Putamen (tissue), 1 donor: Measurements from ENCODE around the gene GPR78.
"Not testable (repeated sequence)": the region's sequence is repeated elsewhere in the genome, so short reads cannot be mapped to it uniquely, and the experiment has no call there.

ENCODE experiments used
- DNase-seq: peaks from one replicate; pipeline ENCODE4 v3.0.0-alpha.2; 2016; ENCODE audit warnings: low spot score

GPR78 gene

DNA sequence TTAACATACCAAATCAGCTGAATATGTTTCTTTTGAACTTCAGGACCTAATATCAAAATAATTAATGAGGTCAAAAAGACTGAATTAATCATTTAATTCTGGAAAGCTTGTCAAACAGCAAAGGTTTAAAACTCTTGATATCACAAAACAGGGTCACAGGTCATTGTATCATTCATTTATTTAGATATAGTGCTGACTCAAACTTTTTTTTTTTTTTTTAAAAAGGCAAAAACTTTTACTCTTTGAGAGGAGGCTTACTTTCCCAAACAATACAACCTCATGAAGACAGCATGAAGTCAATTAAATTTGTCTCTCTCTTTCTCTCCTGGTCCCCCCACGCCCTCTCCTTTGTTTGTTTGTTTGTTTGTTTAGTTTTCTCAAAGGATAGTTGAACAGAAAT is 15.6 kb upstream of the GPR78 start:
- no peak for DNase-seq

- DNase-seq: no peak
Measured at GRCh38 chr4:8568068-8568668, 12.0 kb upstream of the GPR78 start.

GRCh38 chr4:8570201-8570600 is 10.0 kb upstream of the GPR78 start:
- DNase-seq: no peak

DNA sequence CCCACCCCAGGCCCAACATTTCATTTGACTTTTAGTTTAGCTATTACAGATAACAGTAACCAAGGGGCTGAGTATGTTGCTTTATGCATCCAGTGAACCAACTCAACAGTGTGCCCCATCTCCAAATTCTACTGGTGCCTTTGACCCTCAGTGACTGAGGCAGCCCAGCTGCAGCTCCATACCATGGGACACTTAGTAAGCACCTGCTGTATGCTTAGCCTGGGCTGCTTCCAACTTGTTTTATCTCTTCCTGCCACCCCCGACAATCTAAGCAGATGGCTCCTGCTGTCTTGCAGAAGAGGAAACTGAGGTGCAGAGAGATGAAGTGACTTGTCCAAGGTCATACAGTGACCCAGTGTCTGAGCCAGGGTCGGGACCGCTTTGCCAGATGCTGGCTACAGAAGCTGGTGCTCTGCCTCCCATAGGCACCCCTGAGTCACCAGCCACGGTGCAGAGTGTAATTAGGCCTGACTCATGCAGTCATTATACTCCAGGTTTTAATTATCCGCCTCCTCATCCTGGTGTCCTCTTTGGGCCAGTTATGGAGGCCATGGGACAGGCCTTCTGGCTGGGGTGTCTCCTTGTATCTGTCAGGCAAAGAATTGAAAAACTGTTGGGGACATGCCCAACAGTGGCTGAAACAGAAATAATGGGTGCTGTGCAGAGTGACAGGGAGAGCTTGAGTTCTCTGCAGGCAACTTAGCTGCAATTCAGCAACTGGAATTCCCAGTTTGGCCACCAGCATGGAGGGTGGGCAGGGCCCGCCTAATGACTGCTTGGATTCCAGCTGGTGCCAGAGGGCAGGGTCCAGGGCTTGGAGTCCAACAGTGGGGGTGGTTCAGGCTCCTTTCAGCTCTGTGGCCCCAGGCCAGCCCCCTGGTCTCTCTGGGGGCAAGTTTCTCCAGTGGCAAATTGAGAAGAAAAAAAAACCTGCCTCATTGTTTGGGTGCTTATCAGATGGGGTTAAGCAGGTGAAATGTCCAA is 8.2 kb upstream of the GPR78 start:
- DNase-seq: no peak

- no peak for DNase-seq
Measured at GRCh38 chr4:8573266-8573665, 6.9 kb upstream of the GPR78 start.

- DNase-seq: no peak
Measured at GRCh38 chr4:8574796-8575370, 5.3 kb upstream of the GPR78 start.

DNA sequence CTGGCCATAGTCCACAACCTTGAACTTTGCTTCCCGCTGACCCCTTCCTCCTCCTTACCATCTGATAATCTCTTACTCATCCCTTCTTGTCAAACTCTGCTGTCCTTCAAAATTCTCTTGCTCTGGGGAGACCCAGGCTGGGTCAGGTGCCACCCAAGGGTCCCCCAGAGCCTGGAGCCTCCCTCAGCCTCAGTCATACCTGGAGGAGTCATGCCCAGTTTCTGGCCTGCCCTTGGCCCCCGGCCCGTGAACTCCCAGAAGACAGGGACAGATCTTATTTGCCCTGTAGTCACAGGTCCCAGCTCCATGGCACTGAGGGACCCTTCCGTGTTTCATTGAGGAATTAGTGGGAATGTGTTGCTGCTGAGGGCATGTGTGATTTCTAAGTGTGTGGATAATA is 4.7 kb upstream of the GPR78 start:
- no peak for DNase-seq

DNA sequence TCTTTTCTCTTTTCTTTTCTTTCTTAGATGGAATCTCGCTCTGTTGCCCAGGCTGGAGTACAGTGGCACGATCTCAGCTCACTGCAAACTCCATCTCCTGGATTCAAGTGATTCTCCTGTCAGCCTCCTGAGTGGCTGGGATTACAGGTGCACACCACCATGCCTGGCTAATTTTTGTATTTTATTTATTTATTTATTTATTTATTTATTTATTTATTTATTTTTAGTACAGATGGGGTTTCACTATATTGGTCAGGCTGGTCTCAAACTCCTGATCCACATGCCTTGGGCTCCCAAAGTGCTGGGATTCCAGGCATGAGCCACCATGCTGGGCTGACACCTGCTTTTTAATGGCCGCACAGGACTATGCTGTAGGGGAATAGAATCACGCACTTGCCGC is 3.6 kb upstream of the GPR78 start:
- not testable (repeated sequence) for DNase-seq

GRCh38 chr4:8577046-8577445 is 3.1 kb upstream of the GPR78 start:
- no peak for DNase-seq

DNA sequence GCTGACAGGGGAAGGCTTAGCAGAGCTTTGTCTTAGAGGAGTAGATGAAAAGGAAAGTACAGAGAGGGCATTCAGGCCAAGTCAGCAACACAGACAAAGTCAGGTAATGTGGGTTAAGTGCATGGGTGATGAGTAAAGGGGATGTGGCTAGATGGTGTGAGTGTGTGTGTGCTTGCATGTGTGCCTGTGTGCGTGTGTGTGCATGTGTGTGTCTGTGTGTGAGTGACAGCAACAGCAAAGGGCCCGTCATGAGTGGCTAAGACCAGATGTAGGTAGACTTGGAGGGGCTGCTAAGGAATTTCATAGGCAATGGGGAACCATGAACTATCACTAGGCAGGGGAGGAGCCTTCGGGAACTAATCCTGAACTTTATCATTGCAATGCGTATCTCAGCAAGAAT is 2.2 kb upstream of the GPR78 start:
- DNase-seq: no peak

- DNase-seq: no peak
Measured at GRCh38 chr4:8578717-8579116, 1.5 kb upstream of the GPR78 start.

DNA sequence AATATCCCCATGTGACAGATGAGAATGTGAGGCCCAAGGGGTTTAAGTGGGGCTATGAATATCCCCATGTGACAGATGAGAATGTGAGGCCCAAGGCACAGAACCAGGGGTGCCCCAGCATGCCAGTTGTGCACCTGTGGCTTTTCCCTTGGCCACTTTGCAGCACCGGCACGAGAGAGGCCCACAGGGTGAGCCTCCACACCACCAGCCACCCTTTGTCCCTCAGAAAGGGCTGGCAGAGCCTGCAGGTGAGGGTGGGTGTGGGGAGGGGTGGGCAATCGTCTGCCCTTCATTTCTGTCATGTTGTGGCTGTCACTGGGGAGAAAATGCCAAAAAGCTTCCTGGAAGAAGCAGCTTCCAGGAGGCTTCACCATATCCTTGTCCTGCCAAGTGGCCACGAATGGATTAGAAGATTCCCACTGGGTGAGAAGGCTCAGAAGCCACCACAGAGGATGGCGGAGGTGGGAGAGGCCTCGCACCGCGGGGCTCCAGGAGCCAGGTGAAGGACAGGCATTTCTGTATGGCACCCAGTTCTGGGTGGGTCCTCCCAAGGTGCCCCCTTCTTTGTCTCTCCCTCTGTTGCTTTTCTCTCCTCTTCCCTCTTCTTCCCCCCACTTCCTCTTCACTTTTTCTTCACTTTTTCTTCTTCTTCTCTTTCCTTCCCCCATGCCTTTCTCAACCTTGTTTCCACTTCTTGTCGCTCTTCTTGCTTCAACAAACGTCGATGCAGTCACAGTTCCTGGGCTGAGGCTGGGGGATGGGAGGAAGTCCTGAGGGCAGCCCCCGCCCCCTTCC is 469 bp upstream of the GPR78 start:
- no peak for DNase-seq

DNA sequence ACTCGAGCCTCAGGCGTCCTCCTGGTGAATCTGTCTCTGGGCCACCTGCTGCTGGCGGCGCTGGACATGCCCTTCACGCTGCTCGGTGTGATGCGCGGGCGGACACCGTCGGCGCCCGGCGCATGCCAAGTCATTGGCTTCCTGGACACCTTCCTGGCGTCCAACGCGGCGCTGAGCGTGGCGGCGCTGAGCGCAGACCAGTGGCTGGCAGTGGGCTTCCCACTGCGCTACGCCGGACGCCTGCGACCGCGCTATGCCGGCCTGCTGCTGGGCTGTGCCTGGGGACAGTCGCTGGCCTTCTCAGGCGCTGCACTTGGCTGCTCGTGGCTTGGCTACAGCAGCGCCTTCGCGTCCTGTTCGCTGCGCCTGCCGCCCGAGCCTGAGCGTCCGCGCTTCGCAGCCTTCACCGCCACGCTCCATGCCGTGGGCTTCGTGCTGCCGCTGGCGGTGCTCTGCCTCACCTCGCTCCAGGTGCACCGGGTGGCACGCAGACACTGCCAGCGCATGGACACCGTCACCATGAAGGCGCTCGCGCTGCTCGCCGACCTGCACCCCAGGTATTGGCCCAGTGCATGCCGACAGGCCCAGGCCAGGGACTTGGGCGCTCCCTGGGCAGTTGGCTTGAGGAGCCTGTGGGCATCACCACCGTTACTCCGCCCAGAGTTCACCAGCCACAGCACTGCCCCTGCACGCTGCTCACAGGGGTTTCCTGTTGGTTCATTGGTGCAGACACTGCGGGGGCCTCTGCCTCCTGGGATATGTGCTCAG is 1.1 kb downstream of the GPR78 start:
- DNase-seq: no peak

DNA sequence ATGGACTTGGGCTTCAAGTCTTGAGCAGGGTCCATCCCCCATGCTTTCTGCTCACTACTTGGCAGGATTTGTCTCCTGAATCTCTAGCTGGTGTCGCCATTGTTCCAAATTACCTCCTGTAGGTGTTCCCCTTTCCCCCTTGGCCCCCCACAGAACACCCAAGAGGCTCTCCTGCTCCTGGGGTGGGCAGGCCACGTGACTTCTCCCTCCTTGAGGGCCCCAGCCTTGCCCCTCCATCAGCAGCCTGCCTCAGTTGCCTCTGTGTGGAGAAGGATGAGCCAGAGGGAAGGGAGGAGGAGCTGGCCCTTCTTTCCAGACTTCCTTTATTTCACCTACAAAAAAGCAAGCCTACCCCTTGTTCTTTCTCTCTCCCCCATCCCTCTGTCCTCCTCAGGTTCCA is 1.8 kb downstream of the GPR78 start:
- no peak for DNase-seq

DNA sequence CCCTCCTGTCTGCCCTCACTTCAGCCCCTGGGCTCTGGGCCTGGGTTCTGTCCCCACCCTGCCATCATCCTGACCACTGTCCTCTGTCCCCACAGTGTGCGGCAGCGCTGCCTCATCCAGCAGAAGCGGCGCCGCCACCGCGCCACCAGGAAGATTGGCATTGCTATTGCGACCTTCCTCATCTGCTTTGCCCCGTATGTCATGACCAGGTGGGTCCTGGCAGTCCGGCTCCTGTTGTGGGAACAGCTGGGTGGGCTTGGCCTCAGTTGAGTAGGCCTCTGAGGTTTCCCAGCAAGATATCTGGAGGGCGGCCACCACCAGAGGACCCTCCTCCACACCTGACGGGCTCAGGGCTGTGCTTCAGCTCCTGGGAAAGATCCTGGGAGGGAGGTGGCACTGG is 2.2 kb downstream of the GPR78 start:
- no peak for DNase-seq

- DNase-seq: no peak
Measured at GRCh38 chr4:8582941-8583654, 2.9 kb downstream of the GPR78 start.

DNA sequence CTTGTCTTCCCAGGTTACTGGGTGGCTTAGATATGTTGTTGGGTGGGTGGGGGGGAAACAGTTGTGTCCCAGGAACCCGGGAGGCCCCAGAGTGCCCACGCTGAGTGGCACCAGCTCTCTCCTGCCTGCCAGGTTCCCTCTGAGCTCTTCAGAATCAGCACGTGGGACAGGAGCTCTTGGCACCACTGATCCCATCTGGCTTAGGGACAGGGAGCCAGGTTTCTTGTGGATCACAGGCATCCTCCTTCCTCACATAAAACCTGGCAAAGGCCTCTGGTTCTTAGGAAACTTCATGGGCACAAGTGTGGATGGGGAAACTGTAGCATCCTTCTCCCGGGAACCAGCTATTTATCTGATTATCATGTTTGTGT is 3.4 kb downstream of the GPR78 start:
- DNase-seq: no peak

DNA sequence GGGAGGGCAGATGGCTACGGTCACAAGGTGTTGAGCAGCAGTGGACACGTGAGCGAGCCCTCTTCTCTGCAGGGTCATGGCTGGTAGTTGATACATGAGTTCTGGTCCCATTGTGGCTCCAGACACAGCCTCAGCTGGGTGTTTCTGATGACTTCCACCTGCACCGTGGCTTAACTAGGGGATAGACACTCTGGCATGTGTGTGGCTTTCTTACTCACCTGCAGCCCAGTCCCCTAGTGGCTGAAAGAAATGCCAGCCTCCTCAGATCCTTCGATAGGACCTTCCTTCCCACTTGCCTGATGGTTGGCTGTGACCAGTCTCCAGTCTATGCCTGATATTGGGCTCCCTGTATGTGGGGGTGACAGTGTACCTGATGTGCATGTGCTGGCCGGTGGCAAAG is 5.0 kb downstream of the GPR78 start:
- no peak for DNase-seq

DNA sequence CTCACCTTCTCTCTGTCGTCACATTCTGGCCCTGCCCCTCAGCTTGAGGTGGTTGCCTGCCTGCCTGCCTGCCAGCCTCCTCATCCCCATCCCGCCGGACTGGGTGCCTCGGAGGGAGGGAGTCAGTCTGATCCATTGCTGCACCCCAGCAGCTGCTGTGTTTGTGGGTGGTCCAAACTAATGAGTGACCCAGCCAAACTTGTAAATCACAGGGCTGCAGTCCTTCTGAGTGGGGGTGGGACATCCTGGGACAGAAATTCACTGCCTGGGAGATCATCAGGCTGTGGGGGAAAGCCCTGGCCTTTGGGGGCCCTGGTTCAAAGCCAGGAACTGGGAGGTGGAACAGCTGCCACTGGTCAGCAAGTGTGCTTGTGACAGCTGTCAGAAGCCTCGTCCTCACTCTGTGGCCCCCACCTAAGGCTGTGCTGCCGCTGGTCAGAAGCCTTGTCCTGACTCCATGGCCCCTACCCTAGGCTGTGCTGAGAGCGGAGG is 5.6 kb downstream of the GPR78 start:
- DNase-seq: no peak

DNA sequence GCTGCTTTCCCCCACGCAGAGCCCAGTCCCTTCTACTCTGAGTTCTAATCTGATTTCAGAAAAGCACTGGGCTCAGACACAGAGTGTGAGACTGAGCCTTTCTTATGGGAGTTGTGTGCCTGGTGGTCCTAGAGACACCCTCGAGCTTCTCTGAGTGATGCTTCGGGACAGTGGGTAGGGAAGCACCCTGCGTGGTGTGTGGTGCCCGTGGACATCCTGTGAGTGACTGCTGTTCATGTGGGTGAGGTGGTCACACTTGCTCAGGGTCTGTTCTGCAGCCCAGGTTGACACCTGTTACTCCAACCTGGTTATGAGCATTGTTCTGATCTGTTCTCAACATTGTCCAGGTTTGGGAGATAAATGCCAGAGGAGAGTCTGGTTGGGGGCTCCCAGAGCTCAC is 6.1 kb downstream of the GPR78 start:
- DNase-seq: no peak
